ENCODE results near the gene ZGPAT.
"Not testable (repeated sequence)": the region's sequence is repeated elsewhere in the genome, so short reads cannot be mapped to it uniquely, and the experiment has no call there.

Gene ZGPAT, protein sequence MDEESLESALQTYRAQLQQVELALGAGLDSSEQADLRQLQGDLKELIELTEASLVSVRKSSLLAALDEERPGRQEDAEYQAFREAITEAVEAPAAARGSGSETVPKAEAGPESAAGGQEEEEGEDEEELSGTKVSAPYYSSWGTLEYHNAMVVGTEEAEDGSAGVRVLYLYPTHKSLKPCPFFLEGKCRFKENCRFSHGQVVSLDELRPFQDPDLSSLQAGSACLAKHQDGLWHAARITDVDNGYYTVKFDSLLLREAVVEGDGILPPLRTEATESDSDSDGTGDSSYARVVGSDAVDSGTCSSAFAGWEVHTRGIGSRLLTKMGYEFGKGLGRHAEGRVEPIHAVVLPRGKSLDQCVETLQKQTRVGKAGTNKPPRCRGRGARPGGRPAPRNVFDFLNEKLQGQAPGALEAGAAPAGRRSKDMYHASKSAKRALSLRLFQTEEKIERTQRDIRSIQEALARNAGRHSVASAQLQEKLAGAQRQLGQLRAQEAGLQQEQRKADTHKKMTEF

GRCh38 chr20:63707558-63708300 lies at the start of gene ZGPAT, which contains the start of gene ARFRP1:
Gene ZGPAT (plus strand): TSS chr20:63708039. CDS start chr20:63708581, 542 bp downstream.
Gene ARFRP1 (minus strand): TSS chr20:63707976. CDS start chr20:63707091, 885 bp downstream.
- TF ChIP-seq POLR2A (IDR thresholded peaks at IDR 0.05; ENCODE audit: low read depth, low read length), result peak; percentile 63; the same call in 1 of the 2 replicates
- FAIRE-seq, result no peak
- peak; percentile 87 for DNase-seq (ENCODE audit: insufficient read length, low spot score)

- TF ChIP-seq POLR2A (IDR thresholded peaks at IDR 0.05; ENCODE audit: low read depth, low read length), result no peak
- no peak for DNase-seq (ENCODE audit: insufficient read length, low spot score)
- no peak for FAIRE-seq
These were observed 49.1 kb upstream of the ZGPAT start for GRCh38 chr20:63658749-63659187.

DNA sequence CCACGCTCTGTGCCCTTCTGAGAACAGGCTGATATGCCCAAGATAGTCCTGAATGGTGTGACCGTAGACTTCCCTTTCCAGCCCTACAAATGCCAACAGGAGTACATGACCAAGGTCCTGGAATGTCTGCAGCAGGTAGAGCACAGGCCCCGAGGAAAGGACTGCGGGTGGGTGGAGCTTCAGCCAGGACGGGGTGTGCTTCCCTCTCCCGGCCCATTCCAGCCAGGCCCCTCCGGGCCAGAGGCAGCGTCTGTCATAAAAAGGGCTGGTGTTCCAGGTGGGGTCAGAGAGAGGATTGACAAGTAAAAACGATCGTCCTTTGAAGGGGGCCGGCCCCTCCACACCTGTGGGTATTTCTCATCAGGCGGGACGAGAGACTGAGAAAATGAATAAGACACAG lies 48.5 kb upstream of the ZGPAT start:
- no peak for FAIRE-seq
- no peak for TF ChIP-seq POLR2A (IDR thresholded peaks at IDR 0.05; ENCODE audit: low read depth, low read length)
- DNase-seq (ENCODE audit: insufficient read length, low spot score), result no peak

- not testable (repeated sequence) for FAIRE-seq; DNase-seq (ENCODE audit: insufficient read length, low spot score)
These were observed 47.7 kb upstream of the ZGPAT start for GRCh38 chr20:63660174-63660573.

DNA sequence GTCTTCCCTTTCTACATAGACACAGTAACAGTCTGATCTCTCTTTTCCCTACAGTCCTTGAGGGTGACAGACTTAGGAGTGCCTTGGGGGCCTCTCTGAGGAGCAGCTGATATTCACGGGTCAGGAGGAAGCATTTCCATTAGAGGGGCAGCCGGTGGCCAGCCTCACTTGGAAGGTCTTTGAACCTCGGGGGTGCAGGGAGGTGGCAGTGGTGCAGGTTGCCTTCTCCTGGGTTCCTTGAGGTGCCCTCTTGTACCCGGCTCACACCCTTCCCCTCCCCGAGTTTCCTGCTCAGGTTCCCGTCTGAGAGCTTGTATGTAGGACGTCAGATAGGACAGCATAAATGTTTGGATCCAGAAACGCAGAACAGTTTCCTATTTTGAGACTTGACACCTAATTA lies 47.2 kb upstream of the ZGPAT start:
- DNase-seq (ENCODE audit: insufficient read length, low spot score) (no peak), FAIRE-seq (no peak)
- TF ChIP-seq POLR2A (IDR thresholded peaks at IDR 0.05; ENCODE audit: low read depth, low read length), result no peak

DNA sequence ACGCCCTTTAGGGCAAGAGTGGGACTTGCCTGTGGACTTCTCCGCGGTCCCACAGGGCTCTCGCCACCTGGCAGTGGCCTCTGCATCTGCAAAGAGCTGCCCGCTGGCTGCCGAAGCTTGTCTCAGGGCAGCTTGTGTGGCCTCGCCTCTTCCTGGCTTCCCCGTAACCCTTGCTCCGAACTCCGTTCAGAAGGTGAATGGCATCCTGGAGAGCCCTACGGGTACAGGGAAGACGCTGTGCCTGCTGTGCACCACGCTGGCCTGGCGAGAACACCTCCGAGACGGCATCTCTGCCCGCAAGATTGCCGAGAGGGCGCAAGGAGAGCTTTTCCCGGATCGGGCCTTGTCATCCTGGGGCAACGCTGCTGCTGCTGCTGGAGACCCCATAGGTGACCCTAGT lies 46.7 kb upstream of the ZGPAT start:
- DNase-seq (ENCODE audit: insufficient read length, low spot score) (no peak), FAIRE-seq (no peak)
- TF ChIP-seq POLR2A (IDR thresholded peaks at IDR 0.05; ENCODE audit: low read depth, low read length), result no peak

GRCh38 chr20:63661959-63662812 lies 45.7 kb upstream of the ZGPAT start:
- FAIRE-seq, result no peak
- DNase-seq (ENCODE audit: insufficient read length, low spot score), result no peak
- TF ChIP-seq POLR2A (IDR thresholded peaks at IDR 0.05; ENCODE audit: low read depth, low read length), result no peak

DNA sequence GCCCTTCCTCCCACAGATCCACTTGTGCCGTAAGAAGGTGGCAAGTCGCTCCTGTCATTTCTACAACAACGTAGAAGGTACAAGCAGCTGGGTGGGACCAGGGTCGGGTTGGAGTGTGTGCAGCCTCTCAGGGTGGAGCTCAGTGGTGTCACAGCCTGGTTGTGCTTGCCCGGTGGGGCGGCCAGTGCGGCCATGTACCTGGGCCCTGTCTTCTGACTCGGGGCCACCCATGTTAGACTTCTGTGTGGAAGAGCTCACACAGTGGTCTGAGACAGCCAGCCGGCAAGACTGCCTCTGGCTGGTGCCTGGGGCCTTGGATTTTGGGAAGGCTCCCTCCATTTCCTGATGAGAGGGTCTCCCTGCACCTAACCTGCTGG lies 45.0 kb upstream of the ZGPAT start:
- FAIRE-seq (no peak), DNase-seq (ENCODE audit: insufficient read length, low spot score) (no peak)
- no peak for TF ChIP-seq POLR2A (IDR thresholded peaks at IDR 0.05; ENCODE audit: low read depth, low read length)

GRCh38 chr20:63663332-63664066 lies 44.3 kb upstream of the ZGPAT start:
- no peak for TF ChIP-seq POLR2A (IDR thresholded peaks at IDR 0.05; ENCODE audit: low read depth, low read length)
- no peak for DNase-seq (ENCODE audit: insufficient read length, low spot score)

DNA sequence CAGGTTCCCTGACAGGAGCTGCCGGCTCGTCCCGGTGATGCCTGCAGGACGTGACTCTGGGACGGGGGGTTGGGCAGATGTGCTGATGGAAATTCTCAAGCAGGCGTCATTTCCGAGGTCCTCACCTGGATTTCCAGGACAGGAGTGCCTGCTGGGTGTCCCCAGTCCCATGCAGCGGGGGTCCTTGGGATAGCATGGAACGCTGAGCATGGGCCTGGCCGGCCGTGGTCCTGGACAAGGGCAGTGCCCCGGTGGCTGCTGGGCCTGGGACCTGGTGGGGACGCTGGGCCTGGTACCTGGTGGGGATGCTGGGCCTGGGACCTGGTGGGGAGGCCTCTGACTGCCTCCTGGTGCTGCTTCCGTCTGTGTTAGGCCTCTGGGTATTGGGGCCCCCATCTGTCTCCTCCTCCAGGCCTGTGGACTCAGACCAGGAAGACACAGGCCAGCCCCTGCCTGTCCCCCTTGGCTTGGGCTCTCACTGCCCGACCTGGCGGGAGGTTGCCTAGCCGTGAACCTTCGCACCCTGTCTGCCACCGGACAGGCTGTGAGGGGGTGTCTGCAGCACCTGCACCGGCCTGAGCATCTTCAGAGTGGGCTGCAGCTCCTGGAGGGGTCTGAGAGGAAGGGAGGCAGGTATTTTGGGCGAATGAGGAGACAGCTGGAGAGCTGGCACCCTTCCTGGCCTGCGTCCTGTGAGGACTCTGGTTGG lies 43.5 kb upstream of the ZGPAT start:
- FAIRE-seq (no peak), DNase-seq (ENCODE audit: insufficient read length, low spot score) (no peak)
- no peak for TF ChIP-seq POLR2A (IDR thresholded peaks at IDR 0.05; ENCODE audit: low read depth, low read length)

More at GRCh38 chr20:63663332-63664066, 44.3 kb upstream of the ZGPAT start:
- FAIRE-seq, result no peak

DNA sequence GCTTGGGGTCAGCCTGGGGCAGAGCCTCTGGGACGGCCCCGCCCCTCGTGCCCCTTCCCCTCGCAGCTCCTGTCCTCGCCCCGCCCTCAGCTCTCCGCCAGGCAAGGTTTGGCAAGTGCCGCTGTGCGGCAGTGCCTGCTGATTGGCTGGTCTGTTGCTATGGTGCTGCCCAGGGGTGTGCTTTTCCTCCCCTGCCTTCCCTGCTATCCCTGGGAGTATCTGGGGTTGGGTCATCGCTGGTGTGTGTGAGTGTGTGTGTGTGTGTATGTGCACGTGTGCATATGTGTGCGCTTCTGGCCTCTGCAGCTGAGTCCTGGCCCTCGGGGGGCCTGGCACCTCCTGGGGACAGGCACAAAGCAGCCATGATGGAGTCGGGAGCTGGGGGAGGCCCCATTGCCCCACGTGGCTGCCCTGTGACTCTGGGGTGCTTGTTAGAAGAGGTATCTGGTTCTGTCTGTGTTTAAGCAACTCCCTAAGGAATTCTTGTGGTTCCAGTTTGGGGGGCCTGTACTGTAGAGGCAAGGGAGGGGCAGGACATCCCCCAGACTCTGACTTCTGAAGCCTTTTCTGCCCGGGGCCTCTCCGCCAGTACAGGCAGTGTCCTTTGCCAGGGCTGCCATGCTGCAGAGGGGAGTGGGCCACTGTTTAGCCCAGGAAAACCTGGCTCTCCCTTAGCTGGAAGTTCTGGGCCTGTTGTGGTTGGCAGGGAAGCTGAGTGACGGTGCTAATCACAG lies 42.8 kb upstream of the ZGPAT start:
- TF ChIP-seq POLR2A (IDR thresholded peaks at IDR 0.05; ENCODE audit: low read depth, low read length), result no peak
- FAIRE-seq, result no peak
- DNase-seq (ENCODE audit: insufficient read length, low spot score), result no peak

- no peak for DNase-seq (ENCODE audit: insufficient read length, low spot score)
- no peak for TF ChIP-seq POLR2A (IDR thresholded peaks at IDR 0.05; ENCODE audit: low read depth, low read length)
- FAIRE-seq, result no peak
These were observed 42.1 kb upstream of the ZGPAT start for GRCh38 chr20:63665708-63666107.
